ENCODE data around the gene MAP7.

- no peak for TF ChIP-seq CTCF (conservative IDR thresholded peaks at IDR 0.05; ENCODE audit: low read length)
- TF ChIP-seq EZH2phosphoT487 (IDR thresholded peaks at IDR 0.05; ENCODE audit: borderline replicate concordance, low read depth, low read length) = no peak
Measured at GRCh38 chr6:136594671-136595070, 44.4 kb upstream of the MAP7 start.
